Measurements from ENCODE around the gene PRL. TPM values are rescaled to one million over a fixed set of nuclear protein-coding genes. Genes with fewer than 3 reads are reported as not detected.

The PRL gene
- total RNA-seq, 1 experiment from 2014 or later: not detected

GRCh38 chr6:22239261-22239921 is 57.4 kb downstream of the PRL start:
- no peak overlapping the region for H3K4me3 Mint-ChIP-seq (ENCODE audit: unreplicated experiment)
- no peak for DNase-seq
- TF ChIP-seq CTCF (IDR thresholded peaks at IDR 0.05; ENCODE audit: insufficient read depth in 1 of 2, low read depth in 1 of 2, low read length in 1 of 2, severe bottlenecking in 1 of 2, unreplicated experiment in 1 of 2): no peak
- Histone ChIP-seq H3K9me3 (no peaks in the 10 kb centered on the region; the same call in 1 of the 2 replicates), H3K4me1 (no peaks in the 10 kb centered on the region), H3K27me3 (replicated peaks; ENCODE audit: control insufficient read depth, insufficient read depth, low read length) (no peaks in the 10 kb centered on the region), H3K4me3 (ENCODE audit: low read depth, low read length) (no peak overlapping the region), H3K36me3 (ENCODE audit: control insufficient read depth, insufficient read depth, low read length) (no peaks in the 10 kb centered on the region)
- BruUV-seq (replicated peaks): no TSS peak
- ChIA-PET POLR2A (no interaction called here), CTCF (no interaction called here)
- no peak overlapping the region for H3K27ac Mint-ChIP-seq (ENCODE audit: unreplicated experiment)
- peaks cover 36% of the 10 kb centered on the region for H3K9me3 Mint-ChIP-seq (ENCODE audit: unreplicated experiment)
- no peaks in the 10 kb centered on the region for H3K27me3 Mint-ChIP-seq (ENCODE audit: insufficient read depth, unreplicated experiment)
- intact Hi-C loops (cut with micrococcal nuclease; ENCODE audit: unreplicated experiment): no loop called here
- no peaks in the 10 kb centered on the region for H3K36me3 Mint-ChIP-seq (ENCODE audit: insufficient read depth, unreplicated experiment)
- H3K4me1 Mint-ChIP-seq (ENCODE audit: low read depth, unreplicated experiment): no peaks in the 10 kb centered on the region

GRCh38 chr6:22238861-22239260 is 58.0 kb downstream of the PRL start:
- no peak overlapping the region for H3K4me3 Mint-ChIP-seq (ENCODE audit: unreplicated experiment)
- BruUV-seq (replicated peaks): no TSS peak
- Histone ChIP-seq H3K9me3 (no peaks in the 10 kb centered on the region; the same call in 1 of the 2 replicates), H3K27me3 (replicated peaks; ENCODE audit: control insufficient read depth, insufficient read depth, low read length) (no peaks in the 10 kb centered on the region), H3K4me3 (ENCODE audit: low read depth, low read length) (no peak overlapping the region), H3K4me1 (no peaks in the 10 kb centered on the region), H3K36me3 (ENCODE audit: control insufficient read depth, insufficient read depth, low read length) (no peaks in the 10 kb centered on the region)
- H3K36me3 Mint-ChIP-seq (ENCODE audit: insufficient read depth, unreplicated experiment): no peaks in the 10 kb centered on the region
- no peaks in the 10 kb centered on the region for H3K27me3 Mint-ChIP-seq (ENCODE audit: insufficient read depth, unreplicated experiment)
- no peak for TF ChIP-seq CTCF (IDR thresholded peaks at IDR 0.05; ENCODE audit: insufficient read depth in 1 of 2, low read depth in 1 of 2, low read length in 1 of 2, severe bottlenecking in 1 of 2, unreplicated experiment in 1 of 2)
- POLR2A ChIA-PET: no interaction called here
- H3K27ac Mint-ChIP-seq (ENCODE audit: unreplicated experiment): no peak overlapping the region
- H3K4me1 Mint-ChIP-seq (ENCODE audit: low read depth, unreplicated experiment): no peaks in the 10 kb centered on the region
- peaks cover 34% of the 10 kb centered on the region for H3K9me3 Mint-ChIP-seq (ENCODE audit: unreplicated experiment)
- intact Hi-C loops (cut with micrococcal nuclease; ENCODE audit: unreplicated experiment): no loop called here
- no peak for DNase-seq
- CTCF ChIA-PET: no interaction called here

GRCh38 chr6:22237526-22237925 is 59.3 kb downstream of the PRL start:
- intact Hi-C loops (cut with micrococcal nuclease; ENCODE audit: unreplicated experiment): no loop called here
- Mint-ChIP-seq H3K4me1 (ENCODE audit: low read depth, unreplicated experiment) (no peaks in the 10 kb centered on the region), H3K36me3 (ENCODE audit: insufficient read depth, unreplicated experiment) (no peaks in the 10 kb centered on the region), H3K27ac (ENCODE audit: unreplicated experiment) (no peak overlapping the region), H3K4me3 (ENCODE audit: unreplicated experiment) (no peak overlapping the region), H3K27me3 (ENCODE audit: insufficient read depth, unreplicated experiment) (no peaks in the 10 kb centered on the region), H3K9me3 (ENCODE audit: unreplicated experiment) (peaks cover 21% of the 10 kb centered on the region)
- CTCF ChIA-PET: no interaction called here
- Histone ChIP-seq H3K4me3 (ENCODE audit: low read depth, low read length) (no peak overlapping the region), H3K4me1 (no peaks in the 10 kb centered on the region), H3K27me3 (replicated peaks; ENCODE audit: control insufficient read depth, insufficient read depth, low read length) (no peaks in the 10 kb centered on the region), H3K9me3 (no peaks in the 10 kb centered on the region; the same call in 1 of the 2 replicates), H3K36me3 (ENCODE audit: control insufficient read depth, insufficient read depth, low read length) (no peaks in the 10 kb centered on the region)
- TF ChIP-seq CTCF (IDR thresholded peaks at IDR 0.05; ENCODE audit: insufficient read depth in 1 of 2, low read depth in 1 of 2, low read length in 1 of 2, severe bottlenecking in 1 of 2, unreplicated experiment in 1 of 2): no peak
- POLR2A ChIA-PET: no interaction called here
- DNase-seq: no peak
- no TSS peak for BruUV-seq (replicated peaks)
